Activated naive CD8-positive, alpha-beta T cell treated with anti-CD3 and anti-CD28 coated beads for 36 hours (primary cell): Measurements from ENCODE around the gene PPP1R9B. TPM values are rescaled to one million over a fixed set of nuclear protein-coding genes. Genes with fewer than 3 reads are reported as not detected.

Experiments used
- DNase-seq: peaks from one replicate; pipeline ENCODE4 v3.0.0; 2021
- H3K27ac Mint-ChIP-seq: one replicate; pipeline ENCODE4 v1.8.0; 2022; ENCODE audit warnings: mild to moderate bottlenecking, moderate library complexity, mixed read lengths
- H3K27me3 Mint-ChIP-seq: one replicate; pipeline ENCODE4 v1.8.0; 2022; ENCODE audit warnings: mild to moderate bottlenecking, mixed read lengths
- H3K36me3 Mint-ChIP-seq: one replicate; pipeline ENCODE4 v1.8.0; 2021; ENCODE audit warnings: mild to moderate bottlenecking, mixed read lengths
- H3K4me1 Mint-ChIP-seq: one replicate; pipeline ENCODE4 v1.8.0; 2021; ENCODE audit warnings: mixed read lengths
- H3K4me3 Mint-ChIP-seq: one replicate; pipeline ENCODE4 v1.8.0; 2022; ENCODE audit warnings: mild to moderate bottlenecking, moderate library complexity, mixed read lengths
- H3K9me3 Mint-ChIP-seq: one replicate; pipeline ENCODE4 v1.8.0; 2022; ENCODE audit warnings: mixed read lengths
- total RNA-seq, 2 experiments: library from RNA; stranded (reverse); gene quantifications; one replicate each; pipeline ENCODE4 v1.2.3, GENCODE V29; 2021

The PPP1R9B gene
- total RNA-seq, 2 experiments from 2014 or later: 50.9 to 52.0 TPM

GRCh38 chr17:50146927-50147665, 3.4 kb downstream of the PPP1R9B start:
- Mint-ChIP-seq H3K27ac (peak overlapping the region; percentile 93), H3K9me3 (no peaks in the 10 kb centered on the region), H3K36me3 (peaks cover 27% of the 10 kb centered on the region), H3K27me3 (no peaks in the 10 kb centered on the region), H3K4me3 (peak overlapping the region; percentile 97), H3K4me1 (peaks cover 48% of the 10 kb centered on the region)
- DNase-seq: no peak

- H3K27me3 Mint-ChIP-seq: no peaks in the 10 kb centered on the region
- H3K9me3 Mint-ChIP-seq: no peaks in the 10 kb centered on the region
- H3K4me1 Mint-ChIP-seq: peaks cover 51% of the 10 kb centered on the region
- peaks cover 34% of the 10 kb centered on the region for H3K36me3 Mint-ChIP-seq
- peak overlapping the region; percentile 93 for H3K27ac Mint-ChIP-seq
- peak overlapping the region; percentile 97 for H3K4me3 Mint-ChIP-seq
- DNase-seq: no peak
Measured at GRCh38 chr17:50146230-50146926, 4.1 kb downstream of the PPP1R9B start.

GRCh38 chr17:50145532-50146229, 4.8 kb downstream of the PPP1R9B start:
- Mint-ChIP-seq H3K9me3 (no peaks in the 10 kb centered on the region), H3K27ac (peak overlapping the region; percentile 70), H3K27me3 (no peaks in the 10 kb centered on the region), H3K4me1 (peaks cover 55% of the 10 kb centered on the region), H3K4me3 (peak overlapping the region; percentile 49), H3K36me3 (peaks cover 40% of the 10 kb centered on the region)
- DNase-seq: no peak

GRCh38 chr17:50144845-50145531, 5.5 kb downstream of the PPP1R9B start:
- no peak for DNase-seq
- peak overlapping the region; percentile 70 for H3K27ac Mint-ChIP-seq
- no peak overlapping the region for H3K4me3 Mint-ChIP-seq
- peaks cover 47% of the 10 kb centered on the region for H3K36me3 Mint-ChIP-seq
- H3K9me3 Mint-ChIP-seq: no peaks in the 10 kb centered on the region
- peaks cover 62% of the 10 kb centered on the region for H3K4me1 Mint-ChIP-seq
- no peaks in the 10 kb centered on the region for H3K27me3 Mint-ChIP-seq

- Mint-ChIP-seq H3K9me3 (no peaks in the 10 kb centered on the region), H3K27ac (peak overlapping the region; percentile 18), H3K4me3 (no peak overlapping the region), H3K27me3 (no peaks in the 10 kb centered on the region), H3K4me1 (peaks cover 64% of the 10 kb centered on the region), H3K36me3 (peaks cover 53% of the 10 kb centered on the region)
- no peak for DNase-seq
Measured at GRCh38 chr17:50144355-50144754, 6.1 kb downstream of the PPP1R9B start.

GRCh38 chr17:50143461-50144176, 6.9 kb downstream of the PPP1R9B start:
- no peaks in the 10 kb centered on the region for H3K9me3 Mint-ChIP-seq
- no peak overlapping the region for H3K4me3 Mint-ChIP-seq
- H3K36me3 Mint-ChIP-seq: peaks cover 55% of the 10 kb centered on the region
- no peaks in the 10 kb centered on the region for H3K27me3 Mint-ChIP-seq
- DNase-seq: no peak
- peak overlapping the region; percentile 18 for H3K27ac Mint-ChIP-seq
- H3K4me1 Mint-ChIP-seq: peaks cover 64% of the 10 kb centered on the region

- Mint-ChIP-seq H3K27ac (peak overlapping the region; percentile 71), H3K4me3 (no peak overlapping the region), H3K4me1 (peaks cover 54% of the 10 kb centered on the region), H3K27me3 (no peaks in the 10 kb centered on the region), H3K9me3 (no peaks in the 10 kb centered on the region), H3K36me3 (peaks cover 57% of the 10 kb centered on the region)
- DNase-seq: no peak
Measured at GRCh38 chr17:50141745-50142110, 8.7 kb downstream of the PPP1R9B start.

- Mint-ChIP-seq H3K4me3 (no peak overlapping the region), H3K36me3 (peaks cover 57% of the 10 kb centered on the region), H3K4me1 (peaks cover 54% of the 10 kb centered on the region), H3K9me3 (no peaks in the 10 kb centered on the region), H3K27ac (peak overlapping the region; percentile 71), H3K27me3 (no peaks in the 10 kb centered on the region)
- no peak for DNase-seq
Measured at GRCh38 chr17:50141026-50141744, 9.3 kb downstream of the PPP1R9B start.

GRCh38 chr17:50139950-50140885, 10.3 kb downstream of the PPP1R9B start:
- peak overlapping the region; percentile 11 for H3K4me3 Mint-ChIP-seq
- no peaks in the 10 kb centered on the region for H3K27me3 Mint-ChIP-seq
- no peaks in the 10 kb centered on the region for H3K9me3 Mint-ChIP-seq
- peaks cover 49% of the 10 kb centered on the region for H3K4me1 Mint-ChIP-seq
- H3K36me3 Mint-ChIP-seq: peaks cover 57% of the 10 kb centered on the region
- peak overlapping the region; percentile 62 for H3K27ac Mint-ChIP-seq
- DNase-seq: peak; percentile 78

- Mint-ChIP-seq H3K27ac (no peak overlapping the region), H3K4me1 (peaks cover 42% of the 10 kb centered on the region), H3K27me3 (no peaks in the 10 kb centered on the region), H3K36me3 (peaks cover 56% of the 10 kb centered on the region), H3K4me3 (no peak overlapping the region), H3K9me3 (no peaks in the 10 kb centered on the region)
- no peak for DNase-seq
Measured at GRCh38 chr17:50139185-50139783, 11.2 kb downstream of the PPP1R9B start.

GRCh38 chr17:50137042-50137441, 13.4 kb downstream of the PPP1R9B start:
- Mint-ChIP-seq H3K4me1 (peaks cover 26% of the 10 kb centered on the region), H3K27ac (no peak overlapping the region), H3K4me3 (no peak overlapping the region), H3K27me3 (no peaks in the 10 kb centered on the region), H3K9me3 (no peaks in the 10 kb centered on the region), H3K36me3 (peaks cover 43% of the 10 kb centered on the region)
- no peak for DNase-seq

GRCh38 chr17:50136096-50136687, 14.3 kb downstream of the PPP1R9B start:
- Mint-ChIP-seq H3K4me1 (peaks cover 25% of the 10 kb centered on the region), H3K36me3 (peaks cover 39% of the 10 kb centered on the region), H3K27ac (no peak overlapping the region), H3K27me3 (peaks cover 6% of the 10 kb centered on the region), H3K9me3 (no peaks in the 10 kb centered on the region), H3K4me3 (no peak overlapping the region)
- DNase-seq: no peak
